ENCODE results near the gene CPLX4. TPM values are rescaled to one million over a fixed set of nuclear protein-coding genes. Genes with fewer than 3 reads are reported as not detected.

Gene CPLX4
- total RNA-seq, 2 donors from 2014 or later = not detected

GRCh38 chr18:59357928-59358327 lies 39.5 kb upstream of the CPLX4 start:
- peak overlapping the region in 1 of 2 donors; percentile 95 for H3K9ac ChIP-seq (ENCODE audit: low read depth in 2 of 2, low read length in 2 of 2)
- no peak for DNase-seq
- H3K4me1 ChIP-seq = no peaks in the 10 kb centered on the region
- no peak for TF ChIP-seq CTCF (IDR thresholded peaks at IDR 0.05)
- H3K27ac ChIP-seq = peak overlapping the region; percentile 70
- no peaks in the 10 kb centered on the region for H3K27me3 ChIP-seq
- no peaks in the 10 kb centered on the region for H3K9me3 ChIP-seq
- H3K4me3 ChIP-seq = peak overlapping the region; percentile 78
- intact Hi-C loops (cut with DNase I) = no loop called here
- no peaks in the 10 kb centered on the region for H3K36me3 ChIP-seq

- no peak for TF ChIP-seq CTCF (IDR thresholded peaks at IDR 0.05)
- H3K4me1 ChIP-seq = no peaks in the 10 kb centered on the region
- no peak overlapping the region for H3K27ac ChIP-seq
- no peak for DNase-seq
- H3K27me3 ChIP-seq = no peaks in the 10 kb centered on the region
- no peak overlapping the region for H3K9ac ChIP-seq (ENCODE audit: low read depth in 2 of 2, low read length in 2 of 2)
- H3K4me3 ChIP-seq = no peak overlapping the region
- intact Hi-C loops (cut with DNase I) = no loop called here
- no peaks in the 10 kb centered on the region for H3K9me3 ChIP-seq
- peaks cover 10% of the 10 kb centered on the region for H3K36me3 ChIP-seq
Observed at GRCh38 chr18:59354731-59355130, 36.3 kb upstream of the CPLX4 start.

DNA sequence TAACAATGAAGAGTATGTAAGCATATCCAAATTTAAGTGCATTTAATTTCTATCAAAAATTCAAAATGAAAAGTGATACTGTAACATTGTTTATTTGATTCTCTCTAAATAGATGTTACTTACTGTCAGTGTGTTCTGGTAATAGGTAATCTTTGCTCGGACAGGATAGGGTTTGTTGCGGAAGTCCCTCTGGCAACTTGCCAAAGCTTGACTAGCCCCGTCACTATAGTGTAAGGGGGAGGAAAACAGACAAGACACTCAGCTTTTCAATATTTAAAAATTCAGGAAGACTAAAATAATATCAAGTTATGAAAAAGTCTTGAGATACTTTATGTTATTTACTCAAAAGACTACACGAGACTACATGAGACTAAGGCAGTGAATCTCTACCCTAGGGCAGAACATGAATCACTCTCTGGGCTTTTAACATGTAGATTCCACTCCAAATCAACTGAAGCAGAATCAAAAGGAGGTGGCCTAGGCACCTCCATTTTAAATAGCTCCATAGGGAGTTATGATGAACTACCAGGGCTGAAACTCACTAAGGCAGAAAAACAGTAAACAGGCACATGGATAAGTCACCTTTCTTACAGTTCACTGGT lies 34.7 kb upstream of the CPLX4 start:
- no peak overlapping the region for H3K27ac ChIP-seq

GRCh38 chr18:59352250-59352855 lies 33.9 kb upstream of the CPLX4 start:
- Histone ChIP-seq H3K36me3 (peaks cover 10% of the 10 kb centered on the region), H3K4me3 (no peak overlapping the region), H3K9ac (ENCODE audit: low read depth in 2 of 2, low read length in 2 of 2) (no peak overlapping the region), H3K9me3 (no peaks in the 10 kb centered on the region), H3K4me1 (no peaks in the 10 kb centered on the region), H3K27ac (no peak overlapping the region), H3K27me3 (no peaks in the 10 kb centered on the region)
- intact Hi-C loops (cut with DNase I) = no loop called here
- TF ChIP-seq CTCF (IDR thresholded peaks at IDR 0.05) = no peak
- no peak for DNase-seq

More for the DNA sequence above, 34.7 kb upstream of the CPLX4 start:
- H3K36me3 ChIP-seq = peaks cover 10% of the 10 kb centered on the region
- no peak overlapping the region for H3K4me3 ChIP-seq
- no peaks in the 10 kb centered on the region for H3K4me1 ChIP-seq
- no peak overlapping the region for H3K9ac ChIP-seq (ENCODE audit: low read depth in 2 of 2, low read length in 2 of 2)
- intact Hi-C loops (cut with DNase I) = no loop called here
- no peaks in the 10 kb centered on the region for H3K9me3 ChIP-seq
- TF ChIP-seq CTCF (IDR thresholded peaks at IDR 0.05) = no peak
- H3K27me3 ChIP-seq = no peaks in the 10 kb centered on the region
- DNase-seq = no peak

- Histone ChIP-seq H3K27ac (no peak overlapping the region), H3K4me1 (no peaks in the 10 kb centered on the region), H3K9ac (ENCODE audit: low read depth in 2 of 2, low read length in 2 of 2) (no peak overlapping the region), H3K4me3 (no peak overlapping the region), H3K9me3 (no peaks in the 10 kb centered on the region), H3K27me3 (no peaks in the 10 kb centered on the region), H3K36me3 (peaks cover 14% of the 10 kb centered on the region)
- DNase-seq = no peak
- intact Hi-C loops (cut with DNase I) = no loop called here
- TF ChIP-seq CTCF (IDR thresholded peaks at IDR 0.05) = no peak
Observed at GRCh38 chr18:59345556-59345955, 27.1 kb upstream of the CPLX4 start.
